ENCODE data around the gene GRID1. TPM values are rescaled to one million over a fixed set of nuclear protein-coding genes. Genes with fewer than 3 reads are reported as not detected.

The GRID1 gene
- polyA plus RNA-seq, 1 donor (not counting 4 experiments of a cell fraction or from before 2014, with no cell fraction given): 0.01 TPM

GRCh38 chr10:86247073-86247472 lies 119.5 kb downstream of the GRID1 start:
- Histone ChIP-seq H3K9me1 (ENCODE audit: control insufficient read depth, extremely low read depth, insufficient read depth, low read length) (no peaks in the 10 kb centered on the region), H3K79me2 (ENCODE audit: control insufficient read depth, insufficient read depth, low read length) (no peaks in the 10 kb centered on the region), H4K20me1 (ENCODE audit: control insufficient read depth, extremely low read depth, insufficient read depth, low read length) (no peaks in the 10 kb centered on the region), H3K9me3 (ENCODE audit: control insufficient read depth, low read depth, low read length) (no peaks in the 10 kb centered on the region), H3K27me3 (ENCODE audit: control insufficient read depth, extremely low read depth, insufficient read depth, low read length) (no peaks in the 10 kb centered on the region), H3K4me2 (ENCODE audit: control insufficient read depth, extremely low read depth, insufficient read depth, low read depth, low read length) (no peak overlapping the region), H3K9ac (ENCODE audit: control insufficient read depth, extremely low read depth, insufficient read depth, low read length) (no peak overlapping the region), H3K4me3 (ENCODE audit: control insufficient read depth in 2 of 3, extremely low read depth in 1 of 3, insufficient read depth in 2 of 3, low read depth in 1 of 3, low read length in 3 of 3) (no peak overlapping the region), H2AFZ (ENCODE audit: control insufficient read depth, low read length) (no peak overlapping the region), H3K4me1 (ENCODE audit: control insufficient read depth, extremely low read depth, insufficient read depth, low read length) (no peaks in the 10 kb centered on the region), H3K27ac (ENCODE audit: control insufficient read depth, insufficient read depth, low read length) (no peak overlapping the region), H3K36me3 (ENCODE audit: control insufficient read depth in 2 of 2, extremely low read depth in 1 of 2, insufficient read depth in 2 of 2, low read length in 2 of 2) (no peaks in the 10 kb centered on the region)
- TF ChIP-seq CTCF (optimal IDR thresholded peaks at IDR 0.05 in 1 of 3, IDR thresholded peaks at IDR 0.05 in 1 of 3, conservative IDR thresholded peaks at IDR 0.05 in 1 of 3; ENCODE audit: extremely low read depth in 1 of 3, insufficient read depth in 2 of 3, low read length in 3 of 3) (no peak), EZH2 (IDR thresholded peaks at IDR 0.05; ENCODE audit: low read length) (no peak)
- dilution Hi-C loops (cut with MboI; ENCODE audit: extremely low pct_ligation_motif_present, low sequenced_read_pairs): no loop called here
- DNase-seq (ENCODE audit: low read depth, low spot score) (no peak), FAIRE-seq (no peak)

- Histone ChIP-seq H3K9me1 (ENCODE audit: control insufficient read depth, extremely low read depth, insufficient read depth, low read length) (no peaks in the 10 kb centered on the region), H3K4me3 (ENCODE audit: control insufficient read depth in 2 of 3, extremely low read depth in 1 of 3, insufficient read depth in 2 of 3, low read depth in 1 of 3, low read length in 3 of 3) (no peak overlapping the region), H3K4me1 (ENCODE audit: control insufficient read depth, extremely low read depth, insufficient read depth, low read length) (no peaks in the 10 kb centered on the region), H3K27ac (ENCODE audit: control insufficient read depth, insufficient read depth, low read length) (no peak overlapping the region), H3K79me2 (ENCODE audit: control insufficient read depth, insufficient read depth, low read length) (no peaks in the 10 kb centered on the region), H3K27me3 (ENCODE audit: control insufficient read depth, extremely low read depth, insufficient read depth, low read length) (no peaks in the 10 kb centered on the region), H4K20me1 (ENCODE audit: control insufficient read depth, extremely low read depth, insufficient read depth, low read length) (no peaks in the 10 kb centered on the region), H3K9me3 (ENCODE audit: control insufficient read depth, low read depth, low read length) (no peaks in the 10 kb centered on the region), H3K36me3 (ENCODE audit: control insufficient read depth in 2 of 2, extremely low read depth in 1 of 2, insufficient read depth in 2 of 2, low read length in 2 of 2) (no peaks in the 10 kb centered on the region), H3K9ac (ENCODE audit: control insufficient read depth, extremely low read depth, insufficient read depth, low read length) (no peak overlapping the region), H3K4me2 (ENCODE audit: control insufficient read depth, extremely low read depth, insufficient read depth, low read depth, low read length) (no peak overlapping the region), H2AFZ (ENCODE audit: control insufficient read depth, low read length) (no peak overlapping the region)
- no peak for TF ChIP-seq CTCF (optimal IDR thresholded peaks at IDR 0.05 in 1 of 3, IDR thresholded peaks at IDR 0.05 in 1 of 3, conservative IDR thresholded peaks at IDR 0.05 in 1 of 3; ENCODE audit: extremely low read depth in 1 of 3, insufficient read depth in 2 of 3, low read length in 3 of 3)
- TF ChIP-seq EZH2 (IDR thresholded peaks at IDR 0.05; ENCODE audit: low read length): no peak
- dilution Hi-C loops (cut with MboI; ENCODE audit: extremely low pct_ligation_motif_present, low sequenced_read_pairs): no loop called here
- no peak for FAIRE-seq
- no peak for DNase-seq (ENCODE audit: low read depth, low spot score)
These were observed 120.2 kb downstream of the GRID1 start for GRCh38 chr10:86246279-86246940.
